ENCODE results near the gene OR2Z1.

DNA sequence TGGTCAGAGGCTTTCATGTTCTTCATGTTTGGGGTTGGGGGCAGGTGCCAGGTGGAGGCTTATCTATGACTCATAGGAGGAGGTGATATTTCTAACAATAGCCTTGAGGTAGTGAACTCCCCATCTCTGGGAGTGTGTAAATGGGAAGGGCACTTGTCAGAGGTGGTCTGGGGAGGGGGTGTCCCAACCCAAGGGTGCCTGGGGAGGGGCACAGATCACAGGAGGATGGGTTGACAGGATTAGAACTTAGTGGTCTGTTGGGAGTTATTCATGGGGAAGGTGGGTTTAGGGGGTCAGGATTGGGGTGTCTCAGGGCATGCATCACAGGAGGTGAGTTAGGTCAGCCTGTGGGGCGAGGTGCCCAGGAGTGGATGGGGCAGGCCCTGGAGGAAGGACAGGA is 24.4 kb upstream of the OR2Z1 start:
- TF ChIP-seq, protein P1, sequence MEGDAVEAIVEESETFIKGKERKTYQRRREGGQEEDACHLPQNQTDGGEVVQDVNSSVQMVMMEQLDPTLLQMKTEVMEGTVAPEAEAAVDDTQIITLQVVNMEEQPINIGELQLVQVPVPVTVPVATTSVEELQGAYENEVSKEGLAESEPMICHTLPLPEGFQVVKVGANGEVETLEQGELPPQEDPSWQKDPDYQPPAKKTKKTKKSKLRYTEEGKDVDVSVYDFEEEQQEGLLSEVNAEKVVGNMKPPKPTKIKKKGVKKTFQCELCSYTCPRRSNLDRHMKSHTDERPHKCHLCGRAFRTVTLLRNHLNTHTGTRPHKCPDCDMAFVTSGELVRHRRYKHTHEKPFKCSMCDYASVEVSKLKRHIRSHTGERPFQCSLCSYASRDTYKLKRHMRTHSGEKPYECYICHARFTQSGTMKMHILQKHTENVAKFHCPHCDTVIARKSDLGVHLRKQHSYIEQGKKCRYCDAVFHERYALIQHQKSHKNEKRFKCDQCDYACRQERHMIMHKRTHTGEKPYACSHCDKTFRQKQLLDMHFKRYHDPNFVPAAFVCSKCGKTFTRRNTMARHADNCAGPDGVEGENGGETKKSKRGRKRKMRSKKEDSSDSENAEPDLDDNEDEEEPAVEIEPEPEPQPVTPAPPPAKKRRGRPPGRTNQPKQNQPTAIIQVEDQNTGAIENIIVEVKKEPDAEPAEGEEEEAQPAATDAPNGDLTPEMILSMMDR (conservative IDR thresholded peaks at IDR 0.05 in 1 of 2, IDR thresholded peaks at IDR 0.05 in 1 of 2; ENCODE audit: extremely low read depth in 1 of 2, insufficient read depth in 1 of 2, low read depth in 1 of 2, low read length in 2 of 2): no peak
- no peak for TF ChIP-seq EZH2 (IDR thresholded peaks at IDR 0.05; ENCODE audit: borderline replicate concordance, low read length)
